MM.1S (cell line): ENCODE data around the gene SSU72.
"Not testable (repeated sequence)": the region's sequence is repeated elsewhere in the genome, so short reads cannot be mapped to it uniquely, and the experiment has no call there.

Source experiments
- CTCF ChIP-seq: fragments of 300-600 bp; sonication (generic); IDR thresholded peaks from 2 replicates; pipeline ENCODE4 v1.5.1; 2016; ENCODE audit warnings: antibody characterized with exemption, low read length, mixed read lengths
- EZH2 ChIP-seq: fragments of 300-600 bp; sonication (generic); optimal IDR thresholded peaks from 2 replicates; pipeline ENCODE3; 2017; ENCODE audit warnings: low read depth, mild to moderate bottlenecking, antibody characterized with exemption, low read length, mixed read lengths

DNA sequence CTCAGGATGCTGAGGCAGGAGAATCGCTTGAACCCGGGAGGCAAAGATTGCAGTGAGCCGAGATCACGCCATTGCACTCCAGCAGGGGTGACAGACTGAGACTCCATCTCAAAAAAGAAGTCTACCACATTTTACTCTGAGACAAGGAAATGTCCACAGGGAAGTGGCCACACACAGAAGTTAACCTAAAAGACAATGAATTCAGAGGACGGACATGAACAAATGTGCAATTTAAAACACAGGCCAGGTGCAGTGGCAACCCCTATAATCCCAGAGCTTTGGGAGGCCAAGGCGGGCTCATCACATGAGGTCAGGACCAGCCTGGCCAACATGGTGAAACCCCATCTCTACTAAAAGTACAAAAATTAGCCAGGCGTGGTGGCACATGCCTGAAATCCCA is 17.0 kb downstream of the SSU72 start:
- TF ChIP-seq EZH2, CTCF: not testable (repeated sequence)
